ENCODE measurements around the gene NKX2-2. TPM values are rescaled to one million over a fixed set of nuclear protein-coding genes. Genes with fewer than 3 reads are reported as not detected.

NKX2-2 gene
- total RNA-seq, result not detected

DNA sequence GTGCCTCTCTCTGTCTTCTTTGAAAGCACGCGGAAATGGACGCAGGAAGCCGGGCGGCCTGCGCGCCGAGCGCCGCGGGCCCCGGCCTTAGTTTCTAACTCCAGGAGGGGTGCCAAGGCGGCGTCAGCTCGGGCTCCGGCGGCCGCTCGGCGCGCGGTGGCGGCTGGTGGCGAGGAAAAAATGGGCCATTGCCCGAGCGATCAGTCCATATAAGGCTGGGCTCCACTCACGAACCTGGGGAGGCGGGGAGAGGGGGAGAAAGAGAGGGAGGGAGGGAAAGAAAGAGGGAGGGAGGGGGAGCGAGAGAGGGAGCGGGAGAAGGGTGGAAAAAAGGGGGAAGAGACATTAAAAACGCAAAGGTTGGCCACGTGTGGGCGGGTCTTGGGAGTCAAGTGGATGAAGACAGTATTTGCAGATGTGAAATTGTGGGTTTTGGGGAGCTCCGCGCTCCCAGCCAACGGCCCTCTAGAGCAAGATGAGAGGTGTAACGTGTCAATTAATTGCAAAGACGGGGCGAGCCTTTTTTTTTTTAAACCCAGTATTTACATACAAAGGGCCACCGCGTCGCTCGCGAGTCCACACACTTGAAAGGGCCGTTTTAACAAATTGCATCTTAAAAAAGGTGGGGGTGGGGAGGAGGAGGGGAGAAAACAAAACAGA is at the start of gene NKX2-2:
TSS of gene NKX2-2 (minus strand) at position 184 of the 660 bp plus-strand sequence. CDS start 395 bp downstream, outside the sequence.
- DNase-seq, result no peak

DNA sequence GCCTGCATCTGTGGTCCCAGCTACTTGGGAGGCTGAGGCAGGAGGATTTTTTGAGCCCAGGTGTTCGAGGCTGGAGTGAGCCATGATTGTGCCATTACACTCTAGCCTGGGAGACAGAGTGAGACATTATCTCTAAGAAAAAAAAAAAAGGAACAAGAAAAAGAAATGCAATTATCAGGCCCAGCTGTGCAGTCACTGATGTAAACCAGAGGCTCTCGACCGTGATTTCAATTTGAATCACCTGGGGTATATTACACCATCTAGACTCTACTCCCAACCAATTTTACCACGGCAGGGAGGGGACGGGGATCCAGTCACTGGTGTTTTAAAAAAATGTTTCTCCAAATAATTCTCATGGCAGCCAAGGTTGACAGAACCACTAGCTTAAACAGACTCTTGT is 48.8 kb upstream of the NKX2-2 start:
- no peak for DNase-seq

DNA sequence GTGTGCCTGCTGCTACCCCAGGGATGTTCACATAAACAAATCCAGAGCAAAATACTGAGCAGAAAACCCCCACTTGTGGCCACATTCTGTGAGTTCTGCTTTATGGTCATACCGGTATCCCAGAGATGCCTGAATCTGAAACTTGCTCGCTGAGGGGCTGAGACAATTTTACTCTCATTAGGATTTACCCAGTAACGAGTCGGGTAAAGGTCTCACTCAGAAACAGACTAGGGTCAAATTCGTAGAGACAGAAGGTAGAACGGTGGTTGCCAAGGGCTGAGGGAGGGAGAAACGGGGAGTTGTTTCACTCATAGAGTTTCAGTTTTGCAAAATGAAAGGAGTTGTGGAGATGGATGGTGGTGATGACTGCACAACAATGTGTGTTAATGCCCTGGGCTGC is 45.4 kb upstream of the NKX2-2 start:
- DNase-seq, result no peak

DNA sequence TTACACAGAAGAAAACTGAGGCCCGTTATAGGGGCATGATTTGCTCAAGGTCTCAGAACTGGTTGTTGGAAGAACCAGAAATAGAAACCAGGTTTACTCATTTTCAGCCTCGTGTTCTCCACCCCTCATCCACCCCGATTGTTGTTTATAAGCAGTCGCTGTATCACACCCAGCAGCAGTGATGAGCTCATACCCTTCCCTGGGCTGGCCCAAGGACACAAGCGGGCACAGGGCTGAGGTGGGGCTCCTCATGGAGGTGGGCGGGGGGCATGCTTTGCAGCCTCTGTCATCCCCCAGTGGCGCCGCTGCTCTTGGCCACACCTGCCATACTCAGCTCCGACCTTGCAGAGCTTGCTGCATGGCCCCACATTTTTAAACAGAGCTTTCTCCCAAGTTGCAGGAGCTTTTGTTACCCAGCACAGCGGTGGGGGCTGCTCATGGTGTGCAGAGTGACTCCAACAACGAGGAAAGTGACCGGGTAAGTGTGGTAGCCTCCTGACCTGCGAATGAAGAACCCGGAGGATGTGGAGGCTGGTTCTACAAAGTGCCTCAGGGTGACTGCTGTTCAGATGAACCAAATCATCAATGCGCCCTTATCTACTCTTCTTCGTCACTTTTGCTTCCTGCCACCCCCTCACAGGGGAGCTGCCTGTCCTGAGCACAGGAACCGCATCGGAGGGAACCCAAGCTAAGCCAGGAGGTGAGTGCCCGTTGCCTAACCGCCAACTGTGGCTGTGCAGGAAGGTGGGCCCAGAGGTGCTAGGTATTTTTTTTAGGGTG is 43.6 kb upstream of the NKX2-2 start:
- peak; percentile 27 for DNase-seq

DNA sequence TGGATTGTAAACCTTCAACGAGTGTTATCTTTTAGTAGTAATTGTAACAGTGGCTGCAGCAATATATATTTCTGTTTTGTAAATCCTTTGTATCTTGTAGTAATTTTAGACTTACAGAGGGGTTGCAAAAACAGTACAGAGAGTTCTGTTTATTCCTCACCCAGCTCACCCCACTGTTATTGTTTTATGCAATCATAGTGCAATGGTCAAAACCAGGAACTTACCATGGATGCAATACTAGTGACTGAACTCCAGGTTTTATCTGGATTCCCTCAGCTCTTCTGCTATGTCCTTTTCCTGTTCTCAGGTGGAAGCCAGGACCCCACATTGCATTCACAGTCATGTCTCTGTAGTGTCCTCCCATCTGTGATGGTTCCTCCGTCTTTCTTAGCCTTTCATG is 42.5 kb upstream of the NKX2-2 start:
- DNase-seq, result no peak

DNA sequence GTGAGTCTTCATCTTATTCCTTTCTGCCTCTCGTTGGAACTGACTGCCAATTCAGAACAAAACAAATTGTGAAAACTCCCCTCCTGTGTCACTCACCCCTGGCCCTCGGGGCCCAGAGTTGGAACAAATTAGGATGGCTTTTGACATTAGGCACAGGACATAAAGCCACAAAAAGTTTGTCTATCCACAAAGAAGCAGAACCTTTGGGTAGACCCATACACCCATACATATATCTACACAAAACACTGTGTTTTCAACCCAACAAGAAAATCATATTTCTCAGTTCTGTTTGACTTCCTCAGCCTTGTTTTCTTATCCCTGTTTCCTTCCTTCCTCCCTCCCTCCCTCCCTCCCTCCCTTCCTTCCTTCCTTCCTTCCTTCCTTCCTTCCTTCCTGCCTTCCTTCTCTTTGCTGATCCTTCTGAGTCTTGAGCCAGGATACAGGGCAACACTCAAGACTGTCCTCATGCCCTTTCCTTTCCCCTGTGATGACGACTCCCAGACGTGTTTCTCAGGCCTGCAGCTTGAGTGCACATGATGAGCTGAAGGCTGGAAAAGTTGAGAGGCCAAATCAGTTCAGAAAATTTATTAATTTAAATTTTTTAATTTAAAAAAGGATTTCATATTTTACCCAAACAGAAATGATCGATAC is 41.7 kb upstream of the NKX2-2 start:
- no peak for DNase-seq

DNA sequence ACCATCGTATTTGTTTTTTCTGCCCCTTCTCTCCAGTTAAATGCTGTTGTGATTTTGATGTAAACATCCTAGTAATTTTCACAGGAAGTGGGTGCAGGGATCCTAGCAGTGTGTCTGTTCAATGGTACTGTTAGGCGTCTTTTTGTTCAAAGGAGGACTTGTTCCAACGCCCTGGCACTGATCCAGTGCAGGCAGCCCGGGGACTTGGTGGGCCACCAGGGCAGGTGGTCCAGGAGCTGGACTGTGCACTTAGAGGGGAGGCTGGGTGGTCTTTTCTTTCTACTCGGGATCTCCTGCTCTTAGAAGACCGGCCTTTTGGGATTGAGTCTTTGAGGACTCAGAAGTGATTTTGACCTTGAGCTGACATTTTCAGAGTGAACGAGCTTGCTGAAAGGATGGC is 41.1 kb upstream of the NKX2-2 start:
- DNase-seq, result no peak

DNA sequence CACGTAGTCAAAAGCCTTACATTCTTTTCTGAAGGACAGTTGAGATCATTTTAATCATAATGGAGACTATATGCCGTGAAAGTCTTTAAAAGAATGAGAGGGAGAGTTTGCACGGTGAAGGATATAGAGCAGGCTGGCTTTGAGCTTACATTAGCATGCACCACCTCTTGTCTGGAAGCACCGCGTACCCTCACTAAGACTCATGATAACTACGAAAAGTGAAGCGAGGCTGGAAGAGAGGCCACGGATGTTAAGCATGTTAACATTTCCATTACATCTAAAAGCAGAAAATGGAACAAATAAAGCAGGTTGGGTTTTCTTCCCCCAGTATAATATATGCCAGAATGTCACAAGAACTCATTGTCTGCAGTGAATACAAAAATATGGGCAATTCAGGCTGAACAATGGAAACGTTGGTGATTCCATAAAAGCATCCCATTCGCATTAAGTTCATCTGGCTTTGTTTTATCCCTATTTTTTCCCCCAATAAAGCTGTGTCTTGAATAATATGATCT is 40.6 kb upstream of the NKX2-2 start:
- no peak for DNase-seq

DNA sequence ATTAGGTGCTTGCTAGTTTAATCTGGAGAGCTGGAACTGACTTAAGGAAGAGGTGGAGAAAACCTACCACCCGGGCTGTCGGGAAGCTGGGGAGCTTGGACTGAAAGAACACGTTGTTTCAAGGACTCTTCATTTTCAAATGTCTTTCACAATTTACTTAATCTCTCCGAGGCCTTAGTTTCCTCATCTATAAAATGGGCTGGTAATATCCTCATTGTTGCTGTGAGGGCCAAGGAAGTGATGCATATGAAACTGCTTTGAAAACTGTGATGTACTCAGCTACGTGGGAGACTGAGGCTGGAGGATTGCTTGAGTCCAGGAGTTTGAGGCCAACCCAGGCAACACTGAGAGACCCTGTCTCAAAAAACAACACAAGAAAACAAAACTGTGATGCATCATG is 36.7 kb upstream of the NKX2-2 start:
- DNase-seq, result no peak

DNA sequence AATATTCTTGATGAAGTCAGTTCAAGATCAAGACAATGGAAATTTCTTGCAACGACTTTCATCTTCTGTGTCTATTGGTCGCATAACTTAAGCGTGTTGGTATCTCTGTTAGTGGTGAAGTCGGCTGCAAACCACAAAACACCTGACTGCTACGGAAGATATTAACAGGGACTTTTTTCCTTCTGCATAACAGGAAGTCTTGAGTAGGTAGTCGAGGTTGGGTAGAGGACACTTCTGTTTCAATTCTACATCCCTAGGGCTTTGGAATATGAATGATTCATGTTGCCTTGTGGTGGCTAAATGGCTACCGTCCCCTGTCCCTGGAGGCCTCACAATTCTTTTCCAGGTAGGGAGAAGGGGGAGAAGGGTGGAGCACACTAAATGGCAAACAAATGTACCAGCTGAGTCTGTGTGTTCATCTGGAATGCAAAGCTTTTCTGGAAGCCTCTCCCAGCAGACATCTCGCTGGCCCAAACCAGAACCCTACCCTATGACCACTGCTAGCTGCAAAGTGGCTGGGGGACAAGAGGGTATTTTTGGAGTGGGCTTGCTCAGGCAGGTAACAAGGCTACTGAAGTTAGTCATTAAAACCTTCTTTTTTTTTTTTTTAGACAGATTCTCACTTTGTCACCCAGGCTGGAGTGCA is 34.6 kb upstream of the NKX2-2 start:
- DNase-seq, result peak; percentile 52

DNA sequence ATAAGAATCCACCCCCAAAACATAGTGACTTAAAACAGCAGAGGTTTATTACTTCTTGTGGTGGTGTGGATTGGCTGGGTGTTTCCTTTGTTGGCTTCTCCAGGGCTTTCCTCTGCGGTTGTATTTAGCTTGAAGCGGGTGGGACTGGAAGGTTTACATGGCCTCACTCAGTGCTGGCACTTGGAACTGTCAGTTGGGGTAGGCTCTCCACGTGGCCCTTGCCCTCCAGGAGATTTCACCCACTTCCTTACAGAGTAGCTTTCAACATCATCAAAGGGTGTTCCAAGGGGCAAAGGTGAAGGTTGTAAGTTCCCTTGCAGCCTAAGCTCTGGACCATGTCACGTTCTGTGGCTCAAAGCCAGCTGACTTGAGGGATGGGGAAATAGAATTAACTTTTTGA is 32.5 kb upstream of the NKX2-2 start:
- no peak for DNase-seq

DNA sequence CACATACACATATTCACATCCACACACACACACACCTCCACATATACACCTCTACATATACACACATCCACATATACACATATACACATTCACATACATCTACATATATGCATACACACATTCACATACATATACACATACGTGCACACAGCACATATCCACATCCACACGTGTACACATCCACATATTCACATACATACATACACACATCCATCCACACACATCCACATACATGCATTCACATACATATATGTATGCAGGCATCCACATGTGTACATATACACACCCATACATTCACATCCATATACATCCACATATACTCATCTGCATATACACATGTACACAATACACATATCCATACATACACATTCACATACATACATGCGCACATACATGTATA is 25.6 kb upstream of the NKX2-2 start:
- DNase-seq, result no peak

DNA sequence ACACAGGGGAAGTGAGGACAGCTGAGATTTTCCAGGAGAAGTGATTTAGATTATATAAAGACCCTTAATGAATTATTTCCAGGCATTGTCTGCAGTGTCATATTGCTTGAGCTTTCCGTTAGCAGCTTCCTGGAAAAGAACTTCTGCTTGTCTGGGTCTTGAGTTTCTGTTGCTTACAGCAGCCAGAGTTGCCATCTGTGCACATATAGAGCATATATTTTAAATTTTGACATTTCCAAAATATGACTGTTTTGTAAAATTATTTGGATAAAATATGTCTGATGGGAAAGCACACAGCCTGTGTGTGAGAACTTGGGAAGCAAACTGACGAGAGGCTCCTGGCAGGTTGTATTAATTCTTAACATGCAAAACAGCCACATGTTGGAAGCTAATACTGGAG is 21.0 kb upstream of the NKX2-2 start:
- DNase-seq, result no peak

DNA sequence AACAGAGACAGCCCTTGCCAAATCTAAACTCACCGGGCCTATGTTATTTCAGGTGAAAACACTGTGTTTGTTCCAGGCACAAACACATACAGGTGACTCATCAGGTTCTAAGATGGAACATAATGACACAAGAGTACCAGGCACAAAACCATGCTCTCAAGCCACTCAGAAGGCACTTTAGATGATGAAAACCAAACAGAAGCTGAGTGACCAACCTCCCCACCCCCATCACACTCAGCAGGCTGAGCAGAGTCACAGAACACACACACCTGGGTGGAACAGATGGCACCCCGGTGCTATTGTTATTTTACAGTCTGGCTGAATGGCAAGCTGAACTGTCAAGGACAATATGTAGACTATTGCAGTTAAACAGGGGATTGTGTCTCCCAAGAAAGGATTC is 20.6 kb upstream of the NKX2-2 start:
- DNase-seq, result no peak

DNA sequence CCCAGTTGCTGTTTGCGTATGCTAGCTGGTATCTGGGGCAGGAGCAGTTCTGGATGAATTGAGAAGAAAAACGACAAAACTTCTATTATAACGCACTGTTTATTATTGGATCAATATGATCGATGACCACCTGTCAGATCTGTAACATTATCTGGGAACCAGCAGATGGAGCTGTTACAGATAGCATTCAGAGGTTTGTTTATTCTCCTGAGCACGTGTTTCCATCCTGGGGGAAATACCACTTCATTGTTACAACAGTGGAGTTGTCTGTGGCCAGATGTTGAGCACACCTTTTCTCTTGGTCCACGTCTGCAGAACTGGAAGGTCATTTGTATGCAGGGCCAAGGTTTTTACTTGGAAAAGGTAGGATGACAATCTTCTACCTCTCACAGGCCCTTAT is 16.0 kb upstream of the NKX2-2 start:
- DNase-seq, result no peak

DNA sequence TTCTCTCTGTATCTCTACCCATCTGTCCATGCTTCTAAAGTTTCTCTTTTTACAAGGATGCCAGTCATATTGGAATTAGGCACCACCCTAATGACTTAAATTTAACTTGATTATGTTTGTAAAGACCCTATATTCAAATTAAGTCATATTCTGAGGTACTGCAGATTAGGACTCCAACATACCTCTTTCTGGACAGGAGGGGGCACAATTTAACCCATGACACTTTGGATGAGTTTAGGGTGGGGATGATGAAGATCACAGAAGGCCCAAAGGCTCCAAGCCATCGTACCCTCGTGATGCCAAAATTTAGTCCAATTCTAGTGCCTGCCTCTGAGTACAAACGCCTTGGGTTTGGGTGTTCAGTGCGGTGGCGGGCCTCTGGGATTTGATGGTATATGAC is 15.0 kb upstream of the NKX2-2 start:
- DNase-seq, result no peak

DNA sequence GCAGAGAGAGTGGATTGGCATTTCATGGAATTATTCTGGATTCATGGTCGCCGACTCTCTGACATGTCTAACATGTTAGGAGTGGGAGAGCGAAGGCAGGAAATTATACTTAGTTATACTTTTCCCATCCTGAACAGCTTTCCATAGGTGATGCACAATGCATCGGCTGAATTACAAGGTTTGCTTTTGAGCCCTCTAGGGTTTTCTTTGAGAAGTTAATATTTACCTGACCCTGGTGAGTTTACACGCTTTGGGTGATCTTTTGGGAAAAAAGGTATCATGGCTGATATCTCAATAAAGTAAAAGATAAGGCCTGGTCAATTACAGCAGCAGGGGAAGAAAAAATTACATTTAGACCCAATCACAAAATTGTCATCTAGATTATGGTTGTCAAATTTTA is 14.0 kb upstream of the NKX2-2 start:
- no peak for DNase-seq

DNA sequence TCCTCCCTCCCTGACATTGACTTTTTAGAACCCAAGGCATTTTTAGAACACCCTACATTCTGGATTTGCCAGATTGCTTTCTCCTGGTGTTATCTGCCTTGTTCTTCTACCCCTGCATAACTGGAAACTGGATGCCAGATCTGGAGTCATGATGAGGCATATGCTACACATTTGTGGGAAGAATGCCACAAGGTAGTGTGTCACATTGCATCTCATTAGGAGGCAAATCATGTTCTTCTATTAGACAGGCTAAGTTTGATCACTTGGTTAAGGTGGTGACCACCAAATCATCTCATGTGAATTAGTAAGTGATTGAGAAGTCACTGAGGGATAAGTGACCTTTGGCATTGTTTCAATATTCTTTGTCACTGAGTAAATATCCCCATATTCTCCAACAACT is 12.9 kb upstream of the NKX2-2 start:
- DNase-seq, result no peak

DNA sequence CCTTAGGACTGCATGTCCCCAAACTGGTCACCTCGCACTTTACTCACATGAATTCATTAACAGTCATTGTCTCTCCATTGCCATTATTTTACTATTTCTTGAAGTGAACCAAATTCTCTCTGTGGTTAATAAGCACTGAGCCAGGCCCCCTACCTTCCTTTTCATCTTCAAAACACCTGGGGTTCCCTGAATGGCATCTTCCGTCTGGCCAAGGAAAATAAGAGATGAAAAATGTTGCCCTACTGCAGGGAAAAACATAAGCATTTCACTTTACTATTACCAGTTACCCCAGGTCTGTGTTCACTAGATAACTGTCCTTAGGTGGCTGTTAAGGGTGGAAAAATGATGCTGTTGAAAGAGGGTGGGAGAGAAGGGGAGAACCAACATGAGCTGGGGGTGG is 10.0 kb upstream of the NKX2-2 start:
- DNase-seq, result no peak

DNA sequence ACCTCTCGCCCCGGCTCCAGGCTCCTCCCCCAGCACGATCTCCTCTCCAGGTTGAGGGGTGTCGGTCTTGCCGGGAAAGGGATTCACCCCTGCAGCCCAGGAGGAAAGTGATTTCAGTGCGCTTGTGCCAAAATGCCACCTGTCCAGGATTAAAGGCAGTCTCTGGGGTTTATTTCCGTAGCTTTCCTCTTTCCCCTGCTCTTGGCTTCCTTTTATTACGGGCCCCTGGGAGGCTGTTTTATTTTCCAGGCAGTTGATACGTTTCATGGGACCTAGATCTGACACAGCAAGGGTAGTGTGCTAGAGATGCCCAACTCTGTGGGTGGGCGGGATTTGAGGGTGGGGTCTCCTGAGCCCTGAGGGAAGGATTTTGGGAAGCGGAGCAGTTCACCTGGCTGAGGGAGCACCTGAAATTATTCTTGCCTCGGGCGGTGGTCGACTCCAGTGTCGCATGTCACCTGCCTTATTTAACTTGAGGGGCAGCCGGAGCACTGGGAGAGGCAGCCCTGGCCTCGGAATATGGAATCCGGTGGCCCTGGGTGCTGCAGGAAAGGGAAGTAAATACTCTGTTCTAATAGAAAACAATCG is 9.5 kb upstream of the NKX2-2 start:
- DNase-seq, result no peak

DNA sequence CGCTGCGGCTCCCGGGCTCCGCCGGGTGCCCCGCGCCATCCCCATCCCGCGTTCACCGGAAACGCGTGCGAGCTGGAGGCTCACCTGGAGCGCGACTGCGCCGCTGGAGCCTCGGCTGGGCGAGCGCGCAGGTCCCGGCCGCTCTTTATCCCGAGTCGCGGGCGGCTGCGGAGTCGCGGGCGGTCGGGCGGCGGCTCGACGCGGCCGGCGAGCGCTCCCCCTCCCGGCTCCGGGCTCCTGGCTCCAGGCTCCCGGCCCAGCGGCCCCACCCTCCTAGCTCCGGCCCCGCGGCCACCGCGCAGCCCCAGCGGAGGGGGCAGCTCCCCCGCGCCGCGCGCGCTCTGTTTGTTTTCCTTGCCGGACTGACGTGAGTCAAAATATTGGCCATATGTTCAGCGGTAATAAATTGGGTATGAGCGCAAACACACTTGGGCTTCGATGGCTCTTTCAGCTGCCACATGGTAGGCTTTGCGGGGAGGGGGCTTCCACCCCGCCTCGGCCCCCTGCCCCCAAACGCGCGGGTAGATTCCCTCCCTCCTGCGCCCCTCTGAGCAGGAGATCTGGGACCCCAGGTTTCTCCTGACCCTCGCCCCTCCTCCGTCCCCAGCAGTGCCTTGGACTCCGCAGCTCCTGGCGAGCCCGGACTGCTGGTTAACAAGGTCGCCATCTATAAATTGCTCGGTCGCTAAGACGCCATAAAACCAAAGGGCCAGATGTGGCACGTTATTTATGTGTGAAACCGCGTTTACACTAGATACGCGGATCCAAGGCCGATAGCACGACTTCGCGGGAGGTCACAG is 8.8 kb upstream of the NKX2-2 start:
- no peak for DNase-seq
